HG02840 (cell line): ENCODE results near the gene PRRC1.
A peak's percentile ranks its signal among the peaks of the same experiment; 100 is the strongest.

Experiments
- ATAC-seq: cut with Tn5 transposase; IDR thresholded peaks from one replicate; pipeline ENCODE4 v1.9.1; 2021; ENCODE audit warnings: mild to moderate bottlenecking, moderate library complexity, moderate number of reproducible peaks; ENCODE audit not compliant: unreplicated experiment, low FRiP score

Gene PRRC1

DNA sequence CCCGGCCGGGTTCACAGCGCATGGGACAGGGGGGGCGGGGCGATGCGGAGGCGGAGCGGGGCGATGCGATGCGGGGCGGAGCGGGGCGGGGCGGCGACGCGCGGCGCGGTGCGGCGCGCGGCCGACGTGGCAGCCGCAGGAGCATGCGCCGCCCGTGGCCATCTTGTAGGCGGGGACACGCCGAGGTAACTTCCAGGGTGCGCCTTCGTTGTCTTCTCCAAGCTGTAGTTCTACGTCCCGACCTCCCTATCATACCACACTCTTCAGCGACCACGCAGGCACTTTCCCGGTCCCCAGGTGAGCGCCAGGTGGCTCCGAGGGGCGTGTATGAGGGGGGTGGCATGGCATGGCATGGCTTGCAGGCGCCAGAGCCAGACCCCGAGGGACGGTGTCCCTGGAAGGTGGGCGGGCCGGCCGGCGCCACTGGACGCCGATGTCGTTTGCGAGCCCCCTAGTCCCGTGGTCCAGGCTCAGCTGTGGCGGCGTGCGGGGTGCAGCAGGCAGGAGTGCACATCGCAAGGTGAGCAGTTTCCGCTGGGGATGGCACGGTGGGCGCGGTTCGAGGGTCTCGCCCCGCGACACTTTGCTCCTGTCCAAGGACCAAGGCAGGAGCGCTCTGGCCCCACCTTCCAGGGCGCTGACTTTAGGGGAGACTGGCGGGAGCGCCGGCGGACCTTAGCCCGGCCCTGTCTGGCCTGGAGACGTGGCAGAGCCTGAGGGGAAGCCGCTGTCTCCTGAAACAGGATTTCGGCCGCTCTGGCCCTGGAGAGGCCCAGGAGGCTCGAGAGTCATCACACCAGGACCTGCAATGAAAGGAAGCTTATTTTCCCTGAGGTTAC, at the start of gene PRRC1:
PRRC1 (plus strand) TSS at position 161 of the 839 bp plus-strand sequence. CDS start 5,840 bp downstream, outside the sequence.
- peak; percentile 88 for ATAC-seq

DNA sequence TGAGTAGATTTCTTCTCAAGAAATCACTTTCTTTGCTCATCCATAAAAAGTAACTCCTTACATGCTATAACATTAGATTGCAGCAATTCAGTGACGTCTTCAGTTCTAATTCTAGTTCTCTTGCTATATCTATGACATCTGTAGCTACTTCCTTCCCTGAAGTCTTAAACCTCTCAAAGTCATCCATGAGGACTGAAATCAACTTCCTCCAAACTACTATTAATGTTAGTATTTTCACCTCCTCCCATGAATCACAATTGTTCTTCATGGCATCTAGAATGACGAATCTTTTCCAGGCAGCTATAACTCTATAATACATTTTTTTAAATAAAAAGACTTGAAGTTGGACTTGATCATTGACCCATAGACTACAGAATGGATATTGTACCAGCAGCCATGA, 46.2 kb upstream of the PRRC1 start:
- no peak for ATAC-seq

DNA sequence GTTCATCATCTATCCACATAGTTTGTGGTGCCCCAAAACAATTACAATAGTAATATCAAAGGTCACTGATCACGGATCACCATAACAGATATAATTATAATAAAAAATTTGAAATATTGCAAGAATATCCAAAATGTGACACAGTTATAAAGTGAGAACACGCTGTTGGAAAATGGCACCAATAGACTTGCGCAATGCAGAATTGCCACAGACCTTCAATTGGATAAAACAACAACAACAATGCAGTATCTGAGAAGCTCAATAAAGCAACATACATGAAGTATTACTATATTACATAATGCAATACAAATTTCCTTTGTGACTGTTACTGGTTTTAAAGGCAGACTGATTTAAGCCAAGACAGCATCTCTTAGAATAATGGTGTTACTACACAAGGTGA, 44.7 kb upstream of the PRRC1 start:
- ATAC-seq: no peak

GRCh38 chr5:127486471-127486870, 31.0 kb upstream of the PRRC1 start:
- ATAC-seq: no peak

GRCh38 chr5:127492854-127493738, 24.3 kb upstream of the PRRC1 start:
- no peak for ATAC-seq

GRCh38 chr5:127498548-127498947, 18.9 kb upstream of the PRRC1 start:
- no peak for ATAC-seq

DNA sequence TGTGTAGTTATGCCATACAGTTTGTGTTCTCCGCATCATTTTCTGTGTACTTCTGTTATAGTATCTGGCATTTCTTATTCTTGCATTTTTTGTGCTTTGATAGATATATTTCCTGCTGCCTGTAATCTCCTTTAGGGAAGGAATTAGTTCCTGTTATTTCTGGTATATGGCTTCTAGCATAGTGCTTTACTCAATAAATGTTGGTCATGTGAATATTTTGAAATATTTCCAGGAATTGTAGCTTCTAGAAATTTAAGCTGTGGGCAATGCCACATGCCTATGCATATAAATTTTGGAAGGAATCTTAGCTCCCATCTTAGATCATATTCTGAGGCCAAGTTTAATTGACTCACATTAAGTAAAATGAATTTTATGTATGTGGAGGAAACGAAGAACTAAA, 11.5 kb upstream of the PRRC1 start:
- no peak for ATAC-seq

DNA sequence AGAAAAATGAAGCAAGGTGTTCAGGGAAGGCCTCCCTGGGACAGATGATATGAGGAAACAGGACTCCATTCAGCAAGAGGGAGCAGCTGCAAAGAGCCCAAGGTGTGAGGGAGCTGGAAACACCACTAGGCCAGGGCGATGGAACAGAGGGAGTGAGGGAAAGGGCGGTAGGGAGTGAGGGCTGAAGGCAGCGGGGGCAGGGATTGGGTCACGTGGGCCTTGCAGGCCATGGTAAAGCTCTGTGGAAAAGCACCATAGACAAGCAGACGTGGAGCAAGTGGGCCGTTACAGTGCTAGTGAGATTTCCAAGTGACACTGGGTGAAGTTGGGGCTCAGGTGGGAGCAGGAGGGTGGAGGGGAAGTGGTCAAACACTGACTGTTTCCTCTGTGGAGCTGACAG, 10.8 kb upstream of the PRRC1 start:
- ATAC-seq: no peak

DNA sequence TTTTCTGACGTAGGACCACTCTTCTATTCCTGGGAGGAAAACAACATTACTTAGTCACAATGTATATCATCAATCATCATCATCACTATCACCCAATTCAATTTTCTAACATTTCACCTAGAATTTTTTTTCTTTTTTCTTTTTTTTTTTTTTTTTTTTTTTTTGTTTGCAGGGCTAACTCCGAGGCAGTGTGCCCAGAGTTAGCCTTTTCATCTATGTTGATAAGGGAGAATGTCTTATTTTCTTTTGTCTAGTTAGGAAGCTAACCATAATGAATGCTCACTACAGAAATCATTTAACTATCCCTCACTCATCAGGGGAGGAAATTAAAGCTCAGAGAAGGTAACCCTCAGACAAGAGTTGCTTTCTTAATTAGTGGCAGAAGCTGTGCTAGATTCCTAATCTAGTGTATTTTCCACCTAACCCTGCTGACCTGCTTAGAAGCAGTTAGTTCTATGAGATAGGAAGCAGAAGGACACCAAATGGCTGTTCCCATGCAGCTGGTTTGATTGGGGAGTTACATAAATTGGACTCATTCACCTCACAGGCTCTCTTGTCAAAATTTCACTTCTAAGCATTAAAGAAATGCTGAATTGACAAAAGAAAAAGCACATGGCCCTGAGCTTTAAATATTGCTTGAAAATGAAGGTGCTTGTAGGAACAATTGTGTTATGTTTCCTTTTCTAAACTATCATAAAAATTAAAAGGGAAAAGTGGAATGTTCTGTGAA, 8.6 kb upstream of the PRRC1 start:
- no peak for ATAC-seq

DNA sequence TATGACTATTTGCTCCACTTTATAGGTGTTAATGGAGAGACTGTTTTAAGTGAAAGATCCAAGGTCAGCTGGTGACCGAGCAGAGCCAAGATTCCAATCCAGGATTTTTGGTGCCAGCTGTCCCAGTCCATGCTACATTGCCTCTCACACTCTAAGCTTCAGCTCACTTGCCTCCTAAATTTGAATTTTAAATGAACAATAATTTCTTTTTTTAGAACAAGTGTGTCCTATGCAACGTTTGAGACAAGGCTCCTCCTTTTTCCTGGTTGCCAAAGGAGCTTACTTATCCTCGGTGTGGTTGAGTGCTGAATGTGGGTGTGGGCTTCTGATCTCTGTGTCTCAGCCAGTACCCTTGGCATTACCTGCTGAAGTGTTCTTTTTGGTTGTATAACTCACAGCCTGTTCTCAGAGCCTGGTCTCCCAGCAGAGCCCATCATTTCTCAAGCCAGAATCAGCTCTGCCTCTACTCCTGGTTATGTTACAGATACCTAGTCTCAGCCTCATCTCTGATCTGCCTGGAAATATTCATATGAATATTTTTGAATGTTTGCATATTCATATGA, 4.0 kb upstream of the PRRC1 start:
- no peak for ATAC-seq

DNA sequence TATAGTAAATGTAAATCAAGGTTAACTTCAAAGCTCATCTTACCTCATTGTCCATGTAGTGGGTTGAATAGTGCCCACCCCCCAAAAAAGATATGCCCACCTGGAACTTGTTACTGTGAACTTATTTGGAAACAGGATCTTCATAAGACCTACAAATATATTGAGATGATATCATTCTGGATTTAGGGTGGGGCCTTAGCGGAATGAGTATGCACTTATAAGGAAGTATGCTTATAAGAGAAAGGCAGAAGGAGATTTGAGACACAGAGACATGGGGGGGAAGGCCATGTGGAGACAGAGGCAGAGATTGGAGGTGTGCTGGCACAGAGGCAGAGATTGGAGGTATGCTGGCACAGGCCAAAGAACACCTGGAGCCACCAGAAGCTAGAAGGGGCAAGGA, 2.6 kb upstream of the PRRC1 start:
- no peak for ATAC-seq

DNA sequence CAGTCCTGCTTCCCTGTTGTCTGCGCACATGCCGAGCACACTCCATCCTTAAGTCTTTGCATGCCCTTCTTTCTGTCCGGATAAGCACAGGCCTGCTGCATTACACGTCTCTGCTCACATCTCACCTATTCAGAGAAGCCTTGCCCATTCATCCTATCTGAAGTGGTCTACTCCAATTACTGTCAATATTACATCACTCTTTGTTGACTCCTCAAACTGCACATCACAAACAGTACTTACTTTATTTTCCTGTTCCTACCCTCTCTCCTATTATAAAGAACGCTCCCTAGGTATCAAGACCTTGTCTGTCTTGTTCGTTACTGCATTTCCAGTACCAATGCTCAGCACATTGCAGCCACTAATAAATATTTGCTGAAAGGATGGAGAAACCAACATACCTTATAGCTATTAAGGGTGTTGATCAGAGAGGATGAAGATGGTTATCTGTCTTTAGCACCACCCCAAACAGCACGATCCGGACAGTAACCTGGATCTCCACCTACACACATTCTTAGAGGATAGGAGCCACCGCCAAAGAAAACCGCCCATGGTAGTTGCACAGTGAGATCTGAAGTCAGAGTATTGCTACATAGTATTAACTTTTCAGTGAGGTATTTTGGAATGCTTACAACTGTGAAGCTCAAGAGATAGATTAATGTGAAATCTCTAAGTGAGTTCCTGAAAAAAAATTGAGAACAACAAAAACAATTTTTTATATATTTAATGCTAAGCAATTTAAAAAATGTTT, 1.6 kb upstream of the PRRC1 start:
- ATAC-seq: no peak

GRCh38 chr5:127517110-127517479, 345 bp upstream of the PRRC1 start:
- peak; percentile 26 for ATAC-seq

- ATAC-seq: no peak
These were observed 830 bp downstream of the PRRC1 start for GRCh38 chr5:127518319-127518621.

DNA sequence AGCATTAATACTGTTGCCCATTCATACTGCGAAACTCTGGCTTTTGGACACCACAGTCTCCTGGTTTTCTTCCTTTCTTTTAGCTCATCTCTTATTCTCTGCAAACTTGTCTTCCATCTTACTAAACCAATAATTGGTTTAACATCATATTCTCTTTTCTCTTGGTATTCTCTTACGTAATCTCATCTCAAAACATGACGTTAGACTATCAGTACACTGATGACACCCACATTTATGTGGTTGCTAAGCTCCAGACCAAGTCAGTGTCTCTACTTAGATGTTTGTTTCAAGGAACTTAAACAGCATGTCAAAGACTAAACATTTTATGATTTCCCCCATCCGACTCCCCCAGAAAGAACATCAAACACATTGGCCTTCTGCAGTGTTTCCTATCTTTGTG, 2.1 kb downstream of the PRRC1 start:
- ATAC-seq: no peak

GRCh38 chr5:127521138-127521770, 3.8 kb downstream of the PRRC1 start:
- no peak for ATAC-seq

DNA sequence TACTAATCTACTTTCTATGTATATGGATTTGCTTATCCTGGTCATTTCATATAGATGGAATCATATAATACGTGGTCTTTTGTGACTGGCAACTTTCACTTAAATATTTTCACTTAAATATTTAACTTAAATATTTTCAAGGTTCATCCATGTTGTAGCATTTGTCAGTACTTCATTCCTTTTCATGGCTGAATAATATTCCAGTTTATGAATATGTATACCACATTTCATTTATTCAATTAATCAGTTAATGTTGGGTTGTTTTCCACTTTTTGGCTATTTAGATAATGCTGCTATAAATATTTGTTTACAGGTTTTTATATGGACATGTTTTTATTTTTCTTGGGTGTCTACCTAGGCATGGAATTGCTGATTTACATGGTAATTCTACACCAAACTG, 7.7 kb downstream of the PRRC1 start:
- no peak for ATAC-seq

- ATAC-seq: no peak
These were observed 12.7 kb downstream of the PRRC1 start for GRCh38 chr5:127529904-127530682.

GRCh38 chr5:127536687-127537086, 19.2 kb downstream of the PRRC1 start:
- no peak for ATAC-seq
